ENCODE data around the gene TAS2R50. TPM values are rescaled to one million over a fixed set of nuclear protein-coding genes. Genes with fewer than 3 reads are reported as not detected.

TAS2R50 gene
- total RNA-seq, 1 donor from 2014 or later: 2.1 TPM

DNA sequence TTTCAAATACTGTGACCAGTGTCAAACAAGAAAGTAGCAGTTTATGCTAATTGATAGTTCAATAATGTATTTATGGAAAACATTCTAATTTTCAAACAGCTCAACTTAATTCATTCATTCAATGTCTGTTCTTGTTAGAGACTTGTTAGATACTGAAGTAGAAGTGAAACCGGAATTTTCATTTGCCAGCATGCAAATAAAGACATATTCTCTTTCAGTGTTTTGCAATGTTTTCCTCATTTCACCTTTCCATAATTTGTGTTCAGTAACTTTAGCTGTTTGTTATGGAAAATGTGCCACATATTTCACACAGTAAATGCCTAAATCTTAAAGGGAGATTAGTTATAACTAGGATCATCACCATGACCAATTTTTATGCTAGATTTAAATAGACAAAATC lies 21.2 kb downstream of the TAS2R50 start:
- Histone ChIP-seq H3K27me3 (ENCODE audit: control insufficient read depth, insufficient read depth, low read length) (no peaks in the 10 kb centered on the region), H3K36me3 (ENCODE audit: control insufficient read depth, insufficient read depth, low read length) (no peaks in the 10 kb centered on the region), H3K4me3 (ENCODE audit: low read depth, low read length) (no peak overlapping the region)
- DNase-seq (ENCODE audit: low read depth) (no peak), FAIRE-seq (no peak)
- TF ChIP-seq, protein P1, sequence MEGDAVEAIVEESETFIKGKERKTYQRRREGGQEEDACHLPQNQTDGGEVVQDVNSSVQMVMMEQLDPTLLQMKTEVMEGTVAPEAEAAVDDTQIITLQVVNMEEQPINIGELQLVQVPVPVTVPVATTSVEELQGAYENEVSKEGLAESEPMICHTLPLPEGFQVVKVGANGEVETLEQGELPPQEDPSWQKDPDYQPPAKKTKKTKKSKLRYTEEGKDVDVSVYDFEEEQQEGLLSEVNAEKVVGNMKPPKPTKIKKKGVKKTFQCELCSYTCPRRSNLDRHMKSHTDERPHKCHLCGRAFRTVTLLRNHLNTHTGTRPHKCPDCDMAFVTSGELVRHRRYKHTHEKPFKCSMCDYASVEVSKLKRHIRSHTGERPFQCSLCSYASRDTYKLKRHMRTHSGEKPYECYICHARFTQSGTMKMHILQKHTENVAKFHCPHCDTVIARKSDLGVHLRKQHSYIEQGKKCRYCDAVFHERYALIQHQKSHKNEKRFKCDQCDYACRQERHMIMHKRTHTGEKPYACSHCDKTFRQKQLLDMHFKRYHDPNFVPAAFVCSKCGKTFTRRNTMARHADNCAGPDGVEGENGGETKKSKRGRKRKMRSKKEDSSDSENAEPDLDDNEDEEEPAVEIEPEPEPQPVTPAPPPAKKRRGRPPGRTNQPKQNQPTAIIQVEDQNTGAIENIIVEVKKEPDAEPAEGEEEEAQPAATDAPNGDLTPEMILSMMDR (IDR thresholded peaks at IDR 0.05; ENCODE audit: insufficient read depth, low read length, severe bottlenecking): no peak

DNA sequence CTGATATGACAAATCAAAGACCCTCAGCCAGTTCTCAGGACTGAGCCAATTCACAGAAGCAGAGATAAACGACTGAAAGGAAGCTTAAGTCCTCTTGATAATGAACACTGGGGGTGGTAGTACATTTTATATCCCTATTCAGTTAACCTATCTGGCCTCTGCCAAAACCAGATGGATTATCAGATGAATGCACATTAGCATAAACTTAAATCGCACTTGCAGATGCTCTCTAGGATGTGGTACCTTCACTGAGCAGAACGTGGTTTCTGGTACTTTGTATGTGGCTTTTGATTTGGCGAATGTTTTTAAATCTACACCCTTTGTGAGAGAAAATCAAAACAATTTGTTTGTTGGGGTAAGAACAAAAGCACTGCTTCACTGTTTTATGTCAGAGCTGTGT lies 26.5 kb downstream of the TAS2R50 start:
- FAIRE-seq: no peak

DNA sequence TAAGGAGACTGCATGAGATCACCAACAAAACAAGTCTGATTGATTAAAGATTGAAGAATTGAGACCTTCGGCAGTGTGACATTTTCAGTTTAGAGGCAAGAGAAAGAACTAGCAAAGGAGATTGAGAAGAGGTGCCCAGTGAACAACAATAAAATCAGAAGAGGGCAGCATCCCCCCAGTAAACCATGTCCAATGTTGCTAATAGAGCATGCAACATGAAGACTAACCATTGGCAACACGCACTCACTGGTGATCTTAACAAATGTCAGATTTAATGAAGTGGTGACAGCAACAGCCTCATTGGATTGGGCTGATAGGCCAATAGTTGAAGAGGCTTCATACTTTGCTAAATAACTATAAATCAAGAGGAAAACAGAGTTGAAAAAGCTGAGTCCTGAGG lies 26.9 kb downstream of the TAS2R50 start:
- Histone ChIP-seq H3K36me3 (ENCODE audit: control insufficient read depth, insufficient read depth, low read length) (no peaks in the 10 kb centered on the region), H3K27me3 (ENCODE audit: control insufficient read depth, insufficient read depth, low read length) (no peaks in the 10 kb centered on the region), H3K4me3 (ENCODE audit: low read depth, low read length) (no peak overlapping the region)
- TF ChIP-seq, protein P1 (IDR thresholded peaks at IDR 0.05; ENCODE audit: insufficient read depth, low read length, severe bottlenecking): no peak
- no peak for FAIRE-seq
- DNase-seq (ENCODE audit: low read depth): no peak

More for the DNA sequence above, 26.5 kb downstream of the TAS2R50 start:
- H3K27me3 ChIP-seq (ENCODE audit: control insufficient read depth, insufficient read depth, low read length): no peaks in the 10 kb centered on the region
- TF ChIP-seq, protein P1 (IDR thresholded peaks at IDR 0.05; ENCODE audit: insufficient read depth, low read length, severe bottlenecking): no peak
- no peak overlapping the region for H3K4me3 ChIP-seq (ENCODE audit: low read depth, low read length)
- no peak for DNase-seq (ENCODE audit: low read depth)
- H3K36me3 ChIP-seq (ENCODE audit: control insufficient read depth, insufficient read depth, low read length): no peaks in the 10 kb centered on the region

DNA sequence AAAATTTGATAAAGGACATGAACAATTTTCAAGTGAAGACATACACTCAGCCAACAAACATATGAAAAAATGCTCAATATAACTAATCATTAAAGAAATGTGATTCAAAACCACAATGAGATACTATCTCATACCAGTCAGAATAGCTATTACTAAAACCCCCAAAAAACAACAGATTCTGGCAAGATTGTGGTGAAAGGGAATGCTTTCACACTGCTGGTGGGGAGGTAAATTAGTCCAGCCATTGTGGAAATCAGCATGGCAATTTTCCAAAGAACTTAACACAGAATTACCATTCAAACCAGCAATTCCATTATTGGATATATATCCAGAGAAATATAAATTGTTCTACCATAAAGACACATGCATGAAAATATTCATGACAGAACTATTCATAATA lies 29.0 kb downstream of the TAS2R50 start:
- FAIRE-seq: no peak
- DNase-seq (ENCODE audit: low read depth): no peak
- TF ChIP-seq, protein P1 (IDR thresholded peaks at IDR 0.05; ENCODE audit: insufficient read depth, low read length, severe bottlenecking): no peak
- Histone ChIP-seq H3K27me3 (ENCODE audit: control insufficient read depth, insufficient read depth, low read length) (no peaks in the 10 kb centered on the region), H3K4me3 (ENCODE audit: low read depth, low read length) (no peak overlapping the region), H3K36me3 (ENCODE audit: control insufficient read depth, insufficient read depth, low read length) (no peaks in the 10 kb centered on the region)

DNA sequence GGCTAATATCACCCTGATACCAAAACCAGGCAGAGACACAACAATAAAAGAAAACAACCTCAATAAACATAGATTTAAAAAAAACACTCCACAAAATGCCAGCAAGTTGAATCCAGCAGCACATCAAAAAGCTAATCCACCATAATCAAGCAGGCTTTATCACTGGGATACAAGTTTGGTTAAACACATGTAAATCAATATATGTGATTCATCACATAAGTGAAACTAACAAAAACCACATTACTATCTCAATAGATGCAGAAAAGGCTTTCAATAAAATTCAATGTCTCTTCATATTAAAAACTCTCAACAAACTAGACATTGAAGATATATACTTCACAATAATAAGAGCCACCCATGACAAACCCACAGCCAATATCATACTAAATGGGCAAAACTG lies 30.6 kb downstream of the TAS2R50 start:
- Histone ChIP-seq H3K4me3 (ENCODE audit: low read depth, low read length) (no peak overlapping the region), H3K27me3 (ENCODE audit: control insufficient read depth, insufficient read depth, low read length) (no peaks in the 10 kb centered on the region), H3K36me3 (ENCODE audit: control insufficient read depth, insufficient read depth, low read length) (no peaks in the 10 kb centered on the region)
- TF ChIP-seq, protein P1 (IDR thresholded peaks at IDR 0.05; ENCODE audit: insufficient read depth, low read length, severe bottlenecking): no peak
- no peak for FAIRE-seq
- no peak for DNase-seq (ENCODE audit: low read depth)

DNA sequence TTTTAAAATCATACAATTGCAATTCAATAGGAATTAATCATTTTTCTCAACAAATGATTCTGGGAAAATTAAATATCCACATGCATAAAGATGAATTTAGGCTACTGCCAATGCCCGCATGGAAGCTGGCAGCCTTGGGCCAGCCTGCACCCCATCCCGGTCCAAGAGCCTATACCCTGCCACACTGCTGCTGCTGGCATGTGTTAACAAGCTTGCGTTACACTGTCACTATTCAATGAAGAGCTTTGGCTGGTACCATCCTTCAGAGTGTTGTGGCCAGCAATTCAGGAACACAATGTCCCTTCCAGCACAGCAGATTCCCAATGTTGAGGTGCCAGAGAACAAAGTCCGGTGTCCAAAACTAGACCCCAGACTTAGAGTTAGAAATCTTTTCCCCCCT lies 34.1 kb downstream of the TAS2R50 start:
- FAIRE-seq: no peak
- Histone ChIP-seq H3K27me3 (ENCODE audit: control insufficient read depth, insufficient read depth, low read length) (no peaks in the 10 kb centered on the region), H3K4me3 (ENCODE audit: low read depth, low read length) (no peak overlapping the region), H3K36me3 (ENCODE audit: control insufficient read depth, insufficient read depth, low read length) (no peaks in the 10 kb centered on the region)
- DNase-seq (ENCODE audit: low read depth): no peak
- TF ChIP-seq, protein P1 (IDR thresholded peaks at IDR 0.05; ENCODE audit: insufficient read depth, low read length, severe bottlenecking): no peak

Measured in bronchial epithelial cell (primary cell).